HEK293T (cell line): ENCODE measurements around the gene TRIM44.

Experiments
- BHLHE40 ChIP-seq: fragments of 450-650 bp; IDR thresholded peaks from 2 replicates; pipeline ENCODE4 v1.6.1; 2016; ENCODE audit warnings: mild to moderate bottlenecking, moderate library complexity, borderline replicate concordance
- CTBP1 ChIP-seq: fragments of 450-650 bp; IDR thresholded peaks from 2 replicates; pipeline ENCODE4 v1.6.1; 2016; ENCODE audit warnings: borderline replicate concordance
- ELF4 ChIP-seq: fragments of 450-650 bp; IDR thresholded peaks from 2 replicates; pipeline ENCODE4 v1.6.1; 2017; ENCODE audit warnings: antibody characterized with exemption
- FOXK2 ChIP-seq: fragments of 450-650 bp; IDR thresholded peaks from 2 replicates; pipeline ENCODE4 v1.6.1; 2016; ENCODE audit warnings: mild to moderate bottlenecking
- FOXM1 ChIP-seq: fragments of 450-650 bp; IDR thresholded peaks from 2 replicates; pipeline ENCODE4 v1.6.1; 2017; ENCODE audit warnings: mild to moderate bottlenecking, borderline replicate concordance

DNA sequence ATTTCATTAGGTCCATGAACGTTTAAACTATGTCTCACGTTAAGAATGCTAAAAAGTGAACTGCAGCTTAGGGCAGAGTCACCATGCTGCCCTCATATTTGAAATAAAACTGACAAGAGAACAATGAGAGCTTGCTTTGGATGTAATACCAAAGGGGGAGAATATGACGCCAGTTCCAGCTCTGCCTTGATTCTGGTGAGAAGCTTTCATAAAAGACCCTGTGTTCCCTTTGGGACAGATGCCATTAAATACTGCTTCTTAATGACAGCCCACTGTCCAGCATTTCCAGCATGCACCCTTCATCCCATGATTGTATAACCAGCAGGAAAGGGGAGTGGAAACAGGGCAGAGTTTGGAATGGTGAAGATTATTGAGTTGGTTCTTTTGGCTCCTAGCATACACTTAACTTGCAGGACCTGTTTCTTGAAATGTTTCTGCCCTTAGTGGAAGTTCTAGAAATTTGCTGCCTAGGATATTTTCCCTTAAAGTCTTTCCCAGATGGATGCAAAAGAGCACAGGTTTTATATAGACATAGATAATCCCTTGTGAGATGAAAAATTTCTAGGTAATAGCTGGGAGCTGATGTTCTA, 142.0 kb downstream of the TRIM44 start:
- no peak for TF ChIP-seq FOXM1
- TF ChIP-seq FOXK2, result no peak
- no peak for TF ChIP-seq CTBP1
- no peak for TF ChIP-seq BHLHE40
- no peak for TF ChIP-seq ELF4
